Activated T-cell treated with anti-CD3 and anti-CD28 coated beads, Interleukin-2, amount 50 U/mL, for 24 hours (primary cell): ENCODE results near the gene ATP8A1.
"Not testable (repeated sequence)": the region's sequence is repeated elsewhere in the genome, so short reads cannot be mapped to it uniquely, and the experiment has no call there.

Experiments used
- DNase-seq: peaks from one replicate; pipeline ENCODE4 v3.0.0-alpha.2; 2020
- H3K27ac Mint-ChIP-seq: 2 replicates; pipeline ENCODE4 v1.8.0; 2020; ENCODE audit warnings: mild to moderate bottlenecking, mixed read lengths
- H3K27me3 Mint-ChIP-seq: 2 replicates; pipeline ENCODE4 v1.8.0; 2020; ENCODE audit warnings: mixed read lengths
- H3K36me3 Mint-ChIP-seq: 2 replicates; pipeline ENCODE4 v1.8.0; 2020; ENCODE audit warnings: low read depth, mixed read lengths
- H3K4me1 Mint-ChIP-seq: 2 replicates; pipeline ENCODE4 v1.8.0; 2020; ENCODE audit warnings: low read depth, mixed read lengths
- H3K4me3 Mint-ChIP-seq: 2 replicates; pipeline ENCODE4 v1.8.0; 2020; ENCODE audit warnings: mild to moderate bottlenecking, moderate library complexity, mixed read lengths
- H3K9me3 Mint-ChIP-seq: 2 replicates; pipeline ENCODE4 v1.8.0; 2020; ENCODE audit warnings: mixed read lengths

ATP8A1 gene

DNA sequence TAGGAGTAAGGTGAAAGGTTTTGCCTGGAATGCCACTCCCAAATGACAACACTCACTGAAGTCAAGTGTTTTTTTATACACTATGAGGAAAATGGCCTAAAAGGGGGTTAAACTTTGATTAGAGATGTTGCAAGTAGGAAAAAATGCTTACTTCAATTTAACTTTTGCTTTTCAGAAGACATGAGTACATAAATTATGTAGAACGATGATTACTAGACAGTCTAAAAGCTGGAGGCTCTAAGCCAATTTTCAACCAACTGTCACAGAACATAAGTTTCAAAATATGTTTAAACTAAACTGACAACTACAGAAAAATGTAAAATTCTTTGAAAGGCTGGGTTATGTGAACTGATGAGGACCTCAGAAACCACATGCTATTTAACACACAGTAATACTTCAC, 176.2 kb downstream of the ATP8A1 start:
- Mint-ChIP-seq H3K27me3 (no peaks in the 10 kb centered on the region), H3K27ac (no peak overlapping the region), H3K9me3 (no peaks in the 10 kb centered on the region), H3K4me3 (no peak overlapping the region), H3K36me3 (peaks cover 67% of the 10 kb centered on the region), H3K4me1 (peaks cover 5% of the 10 kb centered on the region)
- DNase-seq = no peak

DNA sequence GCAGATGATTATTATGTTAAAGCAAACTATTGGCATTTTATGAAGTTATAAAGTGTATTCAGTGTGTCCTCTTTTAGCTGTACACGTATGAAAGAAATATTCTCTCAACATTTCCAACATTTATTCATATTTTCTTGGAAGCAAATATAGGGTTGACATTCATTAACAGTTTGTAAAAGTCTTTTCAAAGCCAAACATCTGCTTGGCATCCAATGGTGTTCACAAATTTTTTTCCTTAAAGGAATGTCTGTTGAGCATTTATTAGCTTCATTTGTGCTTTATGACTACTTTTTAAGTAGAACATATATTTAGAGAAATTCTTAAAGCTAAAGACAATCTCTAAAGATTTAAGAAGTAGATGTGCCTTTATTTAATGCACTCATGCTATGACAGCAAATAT, 176.6 kb downstream of the ATP8A1 start:
- Mint-ChIP-seq H3K4me1 (peaks cover 5% of the 10 kb centered on the region), H3K36me3 (peaks cover 62% of the 10 kb centered on the region), H3K9me3 (no peaks in the 10 kb centered on the region), H3K27ac (no peak overlapping the region), H3K4me3 (no peak overlapping the region), H3K27me3 (no peaks in the 10 kb centered on the region)
- DNase-seq = no peak

DNA sequence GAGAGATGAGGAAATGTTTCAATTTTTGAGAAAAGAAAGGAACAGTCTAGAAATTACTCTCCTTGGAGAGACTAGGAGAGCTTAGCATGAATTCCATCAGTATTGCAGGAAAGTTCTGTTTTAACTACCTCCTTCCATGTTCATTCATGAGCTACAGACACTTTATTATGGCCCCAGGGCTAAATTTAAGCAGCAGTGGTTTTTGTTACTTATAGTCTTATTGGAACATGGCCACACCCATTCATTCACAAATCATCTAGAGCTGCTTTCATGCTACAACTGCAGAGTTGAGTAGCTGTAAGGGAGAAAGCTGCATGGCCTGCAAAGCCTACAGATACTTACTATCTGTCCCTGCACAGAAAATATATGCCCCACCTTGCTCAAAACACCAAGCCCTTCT, 178.0 kb downstream of the ATP8A1 start:
- Mint-ChIP-seq H3K36me3 (peaks cover 59% of the 10 kb centered on the region), H3K4me1 (peaks cover 5% of the 10 kb centered on the region), H3K27me3 (no peaks in the 10 kb centered on the region), H3K4me3 (no peak overlapping the region), H3K27ac (no peak overlapping the region), H3K9me3 (no peaks in the 10 kb centered on the region)
- DNase-seq = no peak

DNA sequence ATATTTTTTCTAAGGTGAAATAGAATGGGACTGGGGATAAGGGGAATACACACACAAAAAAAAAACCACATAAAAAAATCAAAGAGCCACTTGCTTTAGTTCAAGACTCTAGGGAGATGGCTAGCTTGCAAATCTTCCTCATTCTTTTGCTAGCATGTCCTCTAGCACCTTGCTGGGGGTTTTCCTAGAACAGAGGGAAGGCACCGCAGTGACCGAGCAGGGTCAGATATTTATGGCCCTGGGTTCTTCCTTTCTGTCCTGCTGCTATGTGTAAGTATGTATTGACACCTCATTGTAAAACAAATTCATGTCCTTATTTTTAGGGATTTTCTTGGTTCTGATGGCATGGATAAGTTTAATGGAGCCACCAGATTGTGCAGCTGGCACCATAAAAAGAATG, 178.4 kb downstream of the ATP8A1 start:
- H3K4me1 Mint-ChIP-seq = peaks cover under 1% of the 10 kb centered on the region
- peaks cover 55% of the 10 kb centered on the region for H3K36me3 Mint-ChIP-seq
- no peaks in the 10 kb centered on the region for H3K9me3 Mint-ChIP-seq
- DNase-seq = no peak
- H3K4me3 Mint-ChIP-seq = no peak overlapping the region
- no peaks in the 10 kb centered on the region for H3K27me3 Mint-ChIP-seq
- H3K27ac Mint-ChIP-seq = no peak overlapping the region

DNA sequence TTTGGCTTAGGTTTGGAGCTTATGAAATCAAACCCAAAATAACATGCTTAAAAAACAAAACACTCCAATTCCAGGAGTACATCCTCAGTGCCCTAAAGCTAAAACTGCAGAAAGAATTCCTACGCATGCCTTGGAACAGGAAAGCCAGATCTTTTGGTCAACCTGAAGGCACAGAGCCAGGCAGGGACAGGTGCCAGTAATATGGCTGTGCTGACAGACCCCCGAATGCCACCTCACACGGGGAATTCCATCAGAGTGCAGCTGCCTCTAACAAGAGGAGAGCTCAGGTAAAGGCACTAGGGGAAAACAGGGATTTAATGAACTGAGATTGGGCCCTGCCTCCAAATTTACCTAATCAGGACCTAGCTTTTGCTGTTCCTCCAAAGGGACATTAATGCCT, 182.5 kb downstream of the ATP8A1 start:
- Mint-ChIP-seq H3K27ac (no peak overlapping the region), H3K4me1 (no peaks in the 10 kb centered on the region), H3K36me3 (peaks cover 51% of the 10 kb centered on the region), H3K4me3 (no peak overlapping the region), H3K9me3 (no peaks in the 10 kb centered on the region), H3K27me3 (no peaks in the 10 kb centered on the region)
- no peak for DNase-seq

DNA sequence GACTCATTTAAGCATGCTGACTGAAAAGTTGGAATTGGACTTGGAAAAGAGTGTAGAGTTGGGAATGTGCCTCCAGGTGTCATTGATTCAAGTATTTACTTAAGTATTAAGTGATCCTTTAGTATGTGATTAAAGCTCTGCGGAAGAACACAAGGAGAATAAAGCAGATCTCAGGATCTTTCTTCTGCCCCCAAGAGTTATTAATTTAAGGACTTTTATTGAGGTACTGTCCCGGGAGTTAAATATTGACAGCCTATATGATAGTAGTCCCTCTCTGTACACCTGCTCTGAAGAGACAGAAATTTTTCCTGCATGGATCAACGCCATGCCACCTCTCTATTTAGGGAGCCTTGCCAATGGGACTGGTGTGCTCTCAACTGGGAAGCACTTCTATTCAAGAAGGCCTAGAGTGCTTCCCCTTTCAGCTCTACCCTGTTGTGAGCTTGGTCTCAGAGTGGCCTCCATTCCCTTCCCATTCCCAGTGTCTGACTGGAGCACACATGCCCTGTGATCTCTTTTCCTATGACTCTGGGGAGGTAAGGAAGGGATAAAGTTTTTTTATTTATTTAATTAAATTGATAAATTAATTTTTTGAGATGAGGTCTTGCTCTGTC, 183.7 kb downstream of the ATP8A1 start:
- H3K27ac Mint-ChIP-seq = no peak overlapping the region
- no peaks in the 10 kb centered on the region for H3K9me3 Mint-ChIP-seq
- H3K4me1 Mint-ChIP-seq = no peaks in the 10 kb centered on the region
- DNase-seq = no peak
- no peaks in the 10 kb centered on the region for H3K27me3 Mint-ChIP-seq
- H3K36me3 Mint-ChIP-seq = peaks cover 47% of the 10 kb centered on the region
- no peak overlapping the region for H3K4me3 Mint-ChIP-seq

DNA sequence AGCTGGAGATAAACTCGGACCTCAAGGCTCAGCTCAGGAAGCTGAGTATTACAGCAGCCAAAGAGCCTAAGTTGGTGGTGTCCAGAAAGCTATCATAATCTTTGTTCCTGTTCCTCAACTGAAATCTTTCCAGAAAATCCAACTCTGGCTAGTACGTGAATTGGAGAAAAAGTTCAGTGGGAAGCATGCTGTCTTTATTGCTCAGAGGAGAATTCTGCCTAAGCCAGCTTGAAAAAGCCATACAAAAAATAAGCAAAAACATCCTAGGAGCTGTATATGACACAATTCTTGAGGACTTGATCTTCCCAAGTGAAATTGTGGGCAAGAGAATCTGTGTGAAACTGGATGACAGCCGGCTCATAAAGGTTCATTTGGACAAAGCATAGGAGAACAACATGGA, 185.0 kb downstream of the ATP8A1 start:
- H3K27me3 Mint-ChIP-seq = no peaks in the 10 kb centered on the region
- no peak overlapping the region for H3K4me3 Mint-ChIP-seq
- no peaks in the 10 kb centered on the region for H3K4me1 Mint-ChIP-seq
- no peak overlapping the region for H3K27ac Mint-ChIP-seq
- H3K9me3 Mint-ChIP-seq = no peaks in the 10 kb centered on the region
- DNase-seq = no peak
- H3K36me3 Mint-ChIP-seq = peaks cover 51% of the 10 kb centered on the region

DNA sequence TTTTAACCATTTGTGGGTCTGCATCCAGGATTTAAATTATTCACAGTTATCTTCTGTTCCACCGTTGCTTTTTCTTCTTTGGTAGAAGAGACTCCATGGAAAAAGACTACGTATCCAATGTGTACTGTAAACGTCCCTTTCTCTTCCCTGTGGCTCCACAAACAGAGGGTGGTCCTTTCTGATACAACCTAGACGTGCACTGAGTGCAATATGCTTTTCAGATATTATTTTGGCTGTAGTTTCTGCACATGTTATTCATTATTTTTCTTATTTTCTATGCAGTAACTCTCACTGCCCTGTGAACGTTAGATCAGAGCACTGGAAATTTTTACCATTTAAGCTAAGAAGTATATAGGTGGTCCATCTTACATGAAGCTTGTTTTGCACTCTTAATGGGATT, 186.9 kb downstream of the ATP8A1 start:
- no peaks in the 10 kb centered on the region for H3K4me1 Mint-ChIP-seq
- no peak overlapping the region for H3K4me3 Mint-ChIP-seq
- no peaks in the 10 kb centered on the region for H3K9me3 Mint-ChIP-seq
- no peak for DNase-seq
- peaks cover 52% of the 10 kb centered on the region for H3K36me3 Mint-ChIP-seq
- H3K27me3 Mint-ChIP-seq = no peaks in the 10 kb centered on the region
- H3K27ac Mint-ChIP-seq = no peak overlapping the region

DNA sequence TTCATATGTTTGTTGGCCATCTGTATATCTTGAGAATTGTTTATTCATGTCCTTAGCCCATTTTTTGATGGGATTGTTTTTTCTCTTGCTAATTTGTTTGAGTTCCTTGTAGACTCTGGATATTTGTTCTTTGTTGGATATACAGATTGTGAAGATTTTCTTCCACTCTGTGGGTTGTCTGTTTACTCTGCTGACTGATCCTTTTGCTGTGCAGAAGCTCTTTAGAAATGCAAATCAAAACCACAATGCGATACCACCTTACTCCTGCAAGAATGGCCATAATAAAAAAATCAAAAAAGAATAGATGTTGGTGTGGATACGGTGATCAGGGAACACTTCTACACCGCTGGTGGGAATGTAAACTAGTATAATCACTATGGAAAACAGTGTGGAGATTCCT, 189.1 kb downstream of the ATP8A1 start:
- H3K4me3 Mint-ChIP-seq, H3K4me1 Mint-ChIP-seq, H3K27ac Mint-ChIP-seq: not testable (repeated sequence)

DNA sequence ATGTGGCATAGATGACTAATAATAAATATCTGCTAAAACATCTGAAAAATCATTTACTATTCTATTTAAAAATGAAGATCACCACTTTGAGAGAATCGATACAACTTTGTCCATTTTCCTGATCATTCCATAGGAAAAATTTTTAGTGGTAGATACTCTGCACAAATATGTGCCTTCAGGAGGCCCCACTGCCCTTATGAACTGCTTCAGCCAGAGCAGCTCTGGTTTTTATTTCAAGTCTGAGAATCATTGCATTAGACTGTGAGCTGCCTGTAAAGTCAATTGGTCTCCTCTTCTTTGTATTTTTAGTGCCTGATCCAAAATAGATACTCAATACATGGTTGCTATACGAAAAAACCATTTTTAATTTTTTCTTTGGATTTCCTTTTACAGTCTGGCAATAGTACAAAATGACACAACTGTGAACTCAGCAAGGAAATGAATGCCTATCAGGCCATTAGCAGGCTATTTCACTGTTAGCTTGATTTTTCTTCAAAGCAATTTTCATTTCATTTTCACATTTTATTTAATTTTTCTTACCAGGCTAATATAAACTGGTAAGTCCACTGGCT, 190.5 kb downstream of the ATP8A1 start:
- Mint-ChIP-seq H3K9me3 (no peaks in the 10 kb centered on the region), H3K36me3 (peaks cover 69% of the 10 kb centered on the region), H3K4me3 (no peak overlapping the region), H3K27me3 (no peaks in the 10 kb centered on the region), H3K27ac (no peak overlapping the region), H3K4me1 (peaks cover under 1% of the 10 kb centered on the region)
- DNase-seq = no peak

More for the DNA sequence above, 189.1 kb downstream of the ATP8A1 start:
- not testable (repeated sequence) for DNase-seq, H3K9me3 Mint-ChIP-seq, H3K27me3 Mint-ChIP-seq
- peaks cover 62% of the 10 kb centered on the region for H3K36me3 Mint-ChIP-seq

DNA sequence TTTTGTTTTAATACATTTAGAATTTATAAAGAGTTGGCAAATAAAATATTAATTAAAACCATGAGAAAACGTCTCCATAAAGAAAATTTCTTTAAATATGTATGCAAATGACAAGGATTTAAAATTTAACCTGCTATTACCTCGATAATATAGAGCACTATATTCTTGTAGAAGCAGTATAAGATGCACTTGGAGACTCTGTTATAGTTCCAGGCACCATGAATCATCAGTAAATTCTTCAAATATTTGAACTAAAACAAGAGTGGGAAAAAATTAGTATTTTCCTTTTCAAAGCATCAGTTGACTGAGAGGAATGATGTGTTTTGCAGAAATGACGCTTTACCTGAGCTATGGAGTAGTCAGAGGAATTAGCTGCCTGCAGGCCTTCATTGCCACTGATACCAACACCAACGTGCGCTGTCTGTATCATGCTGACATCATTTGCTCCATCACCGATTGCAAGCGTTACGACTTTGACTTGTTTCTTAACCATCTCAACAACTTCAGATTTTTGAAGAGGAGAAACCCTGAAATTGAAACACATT, 192.3 kb downstream of the ATP8A1 start:
- H3K36me3 Mint-ChIP-seq = peaks cover 74% of the 10 kb centered on the region
- H3K4me1 Mint-ChIP-seq = peaks cover 7% of the 10 kb centered on the region
- no peaks in the 10 kb centered on the region for H3K27me3 Mint-ChIP-seq
- no peak overlapping the region for H3K27ac Mint-ChIP-seq
- no peaks in the 10 kb centered on the region for H3K9me3 Mint-ChIP-seq
- no peak overlapping the region for H3K4me3 Mint-ChIP-seq
- DNase-seq = no peak

DNA sequence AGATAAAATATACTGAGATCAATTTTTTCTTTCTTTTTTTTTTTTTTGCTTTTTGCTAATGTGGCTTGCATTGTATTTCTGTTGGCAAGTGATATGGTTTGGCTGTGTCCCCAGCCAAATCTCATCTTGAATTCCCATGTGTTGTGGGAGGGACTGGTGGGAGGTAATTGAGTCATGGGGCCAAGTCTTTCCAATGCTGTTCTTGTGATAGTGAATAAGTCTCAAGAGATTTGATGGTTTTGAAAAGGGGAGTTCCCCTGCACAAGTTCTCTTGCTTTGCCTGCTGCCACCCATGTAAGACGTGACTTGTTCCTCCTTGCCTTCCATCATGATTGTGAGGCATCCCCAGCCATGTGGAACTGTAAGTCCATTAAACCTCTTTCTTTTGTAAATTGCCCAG, 195.7 kb downstream of the ATP8A1 start:
- not testable (repeated sequence) for DNase-seq, H3K27ac Mint-ChIP-seq, H3K9me3 Mint-ChIP-seq, H3K27me3 Mint-ChIP-seq, H3K4me1 Mint-ChIP-seq, H3K4me3 Mint-ChIP-seq
- peaks cover 70% of the 10 kb centered on the region for H3K36me3 Mint-ChIP-seq

DNA sequence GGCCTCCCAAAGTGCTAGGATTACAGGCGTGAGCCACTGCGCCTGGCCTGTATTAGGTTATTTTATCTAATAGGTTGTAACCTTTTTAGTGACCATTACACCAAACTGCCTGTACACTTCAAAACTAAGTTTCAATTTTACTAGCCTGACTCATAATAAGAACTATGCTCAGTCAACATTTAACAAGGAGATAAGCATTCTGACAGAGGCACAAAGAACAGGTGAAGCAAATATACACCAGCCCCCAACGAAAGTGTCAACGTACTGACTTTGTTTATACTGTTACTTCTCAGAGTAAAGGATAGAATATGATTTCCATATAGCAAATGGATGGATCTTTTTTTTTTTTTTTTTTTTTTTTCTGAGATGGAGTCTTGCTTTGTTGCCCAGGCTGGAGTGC, 196.9 kb downstream of the ATP8A1 start:
- H3K9me3 Mint-ChIP-seq = no peaks in the 10 kb centered on the region
- peaks cover 8% of the 10 kb centered on the region for H3K4me1 Mint-ChIP-seq
- H3K36me3 Mint-ChIP-seq = peaks cover 71% of the 10 kb centered on the region
- no peak overlapping the region for H3K27ac Mint-ChIP-seq
- H3K4me3 Mint-ChIP-seq = no peak overlapping the region
- no peaks in the 10 kb centered on the region for H3K27me3 Mint-ChIP-seq
- DNase-seq = no peak

DNA sequence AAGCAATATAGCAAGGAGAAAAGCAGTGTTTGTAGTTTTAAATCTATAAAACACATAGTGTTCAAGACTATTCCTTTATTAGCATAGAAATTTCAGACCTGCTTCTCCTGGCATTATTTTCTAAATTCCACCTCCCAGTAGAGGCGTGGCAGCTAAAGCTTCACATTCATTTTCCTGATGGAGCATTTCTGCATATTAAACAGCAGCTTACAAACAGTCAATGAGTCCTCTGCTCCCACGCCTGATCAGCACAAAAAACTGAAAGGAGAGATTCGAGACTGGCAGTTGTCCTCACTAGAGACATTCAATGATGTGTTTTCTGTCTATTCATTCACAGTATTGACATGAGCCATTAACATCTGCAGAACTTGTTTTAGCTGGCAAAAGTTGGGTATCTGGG, 198.2 kb downstream of the ATP8A1 start:
- H3K4me3 Mint-ChIP-seq = no peak overlapping the region
- peaks cover 8% of the 10 kb centered on the region for H3K4me1 Mint-ChIP-seq
- H3K27ac Mint-ChIP-seq = no peak overlapping the region
- no peak for DNase-seq
- no peaks in the 10 kb centered on the region for H3K9me3 Mint-ChIP-seq
- H3K27me3 Mint-ChIP-seq = no peaks in the 10 kb centered on the region
- H3K36me3 Mint-ChIP-seq = peaks cover 69% of the 10 kb centered on the region

DNA sequence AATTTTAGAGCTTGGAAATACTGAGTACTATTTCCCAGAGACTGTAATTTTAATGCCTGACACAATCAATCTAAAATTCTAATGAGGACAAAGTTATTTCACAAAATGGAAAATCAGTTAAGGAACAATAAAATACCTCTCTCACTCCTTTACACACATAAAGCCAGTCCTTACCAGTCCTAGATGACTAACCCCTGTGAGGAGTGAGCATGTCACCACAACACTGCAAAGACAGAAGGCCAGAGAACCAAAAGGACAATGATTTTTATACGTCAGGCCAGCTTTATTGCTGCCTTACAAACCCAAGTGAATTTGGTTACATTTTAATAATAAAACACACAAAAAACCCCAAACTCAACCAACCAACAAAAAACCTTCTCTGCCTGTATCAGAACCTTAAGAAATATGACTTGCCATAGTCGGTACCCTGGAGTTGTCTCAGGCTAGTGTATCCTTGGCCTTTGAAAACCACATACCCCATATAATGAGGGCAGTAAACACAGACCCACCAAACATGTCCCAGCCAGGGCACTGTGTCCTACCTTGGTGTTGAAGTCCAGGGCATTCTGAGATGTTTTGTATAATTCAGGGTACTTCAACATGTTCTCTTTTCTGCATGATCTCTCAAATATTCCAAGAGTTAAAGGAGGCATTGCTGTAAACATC, 202.0 kb downstream of the ATP8A1 start:
- no peaks in the 10 kb centered on the region for H3K27me3 Mint-ChIP-seq
- peaks cover 66% of the 10 kb centered on the region for H3K36me3 Mint-ChIP-seq
- no peak overlapping the region for H3K4me3 Mint-ChIP-seq
- H3K4me1 Mint-ChIP-seq = peaks cover 2% of the 10 kb centered on the region
- H3K27ac Mint-ChIP-seq = no peak overlapping the region
- no peaks in the 10 kb centered on the region for H3K9me3 Mint-ChIP-seq
- no peak for DNase-seq
